HG03175 (cell line): Measurements from ENCODE around the gene SRP9.
"Not testable (repeated sequence)": the region's sequence is repeated elsewhere in the genome, so short reads cannot be mapped to it uniquely, and the experiment has no call there.

Source experiments
- ATAC-seq: cut with Tn5 transposase; IDR thresholded peaks from one replicate; pipeline ENCODE4 v1.9.1; 2021; ENCODE audit warnings: mild to moderate bottlenecking, moderate library complexity; ENCODE audit not compliant: unreplicated experiment

Gene SRP9

DNA sequence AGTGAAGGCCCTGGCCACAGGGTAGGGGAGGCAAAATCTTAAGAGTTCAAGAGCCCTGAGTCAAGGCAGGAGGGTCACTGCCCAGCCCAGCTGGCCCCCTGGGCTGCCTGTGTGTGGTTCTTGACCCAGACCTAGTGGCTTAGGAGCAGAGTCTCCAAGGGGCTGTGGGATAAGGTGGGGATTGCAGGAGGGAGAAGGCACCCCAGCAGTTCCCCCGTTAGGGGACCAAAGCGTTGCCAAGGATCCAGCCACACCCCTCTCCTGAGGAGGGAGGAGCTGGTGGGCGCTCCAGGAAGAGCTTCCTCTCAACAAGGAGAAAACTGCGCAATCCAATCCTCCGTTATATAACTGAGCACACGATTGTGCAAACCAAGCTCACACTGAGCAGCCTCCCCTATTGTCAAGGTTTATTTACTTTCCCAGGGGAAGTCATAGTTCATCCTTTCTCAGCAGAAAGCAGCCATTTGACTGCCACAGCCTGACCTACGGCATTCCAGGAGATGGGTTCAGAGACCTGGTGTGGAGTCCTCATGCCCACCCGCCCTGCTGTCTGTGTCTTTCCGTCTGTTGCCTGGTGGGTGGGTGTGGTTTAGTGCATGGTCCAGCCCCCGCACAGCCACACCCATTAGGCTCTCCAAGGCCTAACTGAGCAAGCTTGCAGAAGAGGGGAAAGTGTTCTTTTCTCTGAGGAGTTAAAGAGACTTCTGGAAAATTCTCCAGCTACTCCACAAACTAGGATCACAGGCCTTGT lies 35.8 kb downstream of the SRP9 start:
- no peak for ATAC-seq

DNA sequence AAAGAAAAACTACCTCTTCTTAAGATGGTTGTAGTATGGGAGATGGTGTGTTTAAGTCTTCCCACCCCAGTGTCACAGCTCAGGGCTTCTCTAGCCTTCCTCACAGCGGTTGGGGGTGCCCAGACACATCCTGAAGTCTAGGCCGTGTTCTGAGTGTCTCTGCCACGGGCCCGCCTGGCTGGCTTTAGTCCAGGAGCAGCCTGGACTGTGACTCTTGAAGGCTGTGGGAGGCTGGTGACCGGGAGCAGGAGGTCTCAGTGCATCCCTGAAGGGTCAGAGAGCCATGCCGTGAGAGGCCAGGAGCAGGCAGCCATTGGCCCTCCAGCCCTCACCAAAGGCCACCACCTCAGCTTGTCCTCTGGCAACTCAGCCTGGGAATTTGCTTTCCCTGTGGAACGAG lies 36.8 kb downstream of the SRP9 start:
- ATAC-seq: no peak

DNA sequence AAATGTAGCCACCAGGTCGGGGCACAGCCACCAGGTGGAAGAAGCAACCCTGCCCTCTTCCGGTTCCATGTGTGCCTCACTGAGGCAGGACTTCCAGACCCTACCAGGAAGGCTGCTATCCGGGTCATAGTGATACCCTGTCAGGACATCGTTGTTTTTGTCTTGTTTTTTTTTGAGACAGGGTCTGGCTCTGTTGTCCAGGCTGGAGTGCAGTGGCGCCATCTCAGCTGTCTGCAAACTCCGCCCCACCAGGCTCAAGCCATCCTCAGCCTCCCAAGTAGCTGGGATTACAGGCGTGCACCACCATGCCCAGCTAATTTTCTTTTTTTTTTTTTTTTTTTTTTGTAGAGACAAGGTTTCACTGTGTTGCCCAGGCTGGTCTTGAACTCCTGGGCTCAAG lies 37.5 kb downstream of the SRP9 start:
- ATAC-seq: not testable (repeated sequence)

DNA sequence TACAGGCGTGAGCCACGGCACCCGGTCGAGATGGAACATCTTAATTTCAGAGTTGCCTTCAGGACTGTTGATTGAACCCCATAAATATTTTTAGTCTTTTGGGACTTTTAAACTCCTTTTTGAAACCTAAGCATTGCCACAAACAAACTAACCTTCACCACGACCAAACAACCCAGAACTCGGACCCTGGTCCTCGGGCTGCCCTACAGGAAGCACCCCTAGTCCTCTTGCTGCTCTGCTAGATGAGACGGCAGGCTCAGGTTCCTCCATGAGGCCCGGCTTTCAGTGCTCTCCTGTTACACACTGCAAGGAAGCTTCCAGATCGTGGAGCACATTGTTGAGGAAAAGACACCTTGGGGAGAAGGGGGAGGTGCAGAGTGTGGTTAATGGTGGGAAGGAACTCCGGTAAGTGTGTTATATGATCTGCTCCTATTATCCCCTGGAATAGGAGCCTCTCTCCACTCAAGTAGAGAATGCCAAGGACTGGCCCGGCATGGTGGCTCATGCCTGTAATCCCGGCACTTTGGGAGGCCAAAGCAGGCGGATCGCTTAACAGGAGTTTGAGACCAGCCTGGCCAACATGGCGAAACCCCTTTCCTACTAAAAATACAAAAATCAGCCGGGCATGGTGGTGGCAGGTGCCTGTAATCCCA lies 38.0 kb downstream of the SRP9 start:
- no peak for ATAC-seq

DNA sequence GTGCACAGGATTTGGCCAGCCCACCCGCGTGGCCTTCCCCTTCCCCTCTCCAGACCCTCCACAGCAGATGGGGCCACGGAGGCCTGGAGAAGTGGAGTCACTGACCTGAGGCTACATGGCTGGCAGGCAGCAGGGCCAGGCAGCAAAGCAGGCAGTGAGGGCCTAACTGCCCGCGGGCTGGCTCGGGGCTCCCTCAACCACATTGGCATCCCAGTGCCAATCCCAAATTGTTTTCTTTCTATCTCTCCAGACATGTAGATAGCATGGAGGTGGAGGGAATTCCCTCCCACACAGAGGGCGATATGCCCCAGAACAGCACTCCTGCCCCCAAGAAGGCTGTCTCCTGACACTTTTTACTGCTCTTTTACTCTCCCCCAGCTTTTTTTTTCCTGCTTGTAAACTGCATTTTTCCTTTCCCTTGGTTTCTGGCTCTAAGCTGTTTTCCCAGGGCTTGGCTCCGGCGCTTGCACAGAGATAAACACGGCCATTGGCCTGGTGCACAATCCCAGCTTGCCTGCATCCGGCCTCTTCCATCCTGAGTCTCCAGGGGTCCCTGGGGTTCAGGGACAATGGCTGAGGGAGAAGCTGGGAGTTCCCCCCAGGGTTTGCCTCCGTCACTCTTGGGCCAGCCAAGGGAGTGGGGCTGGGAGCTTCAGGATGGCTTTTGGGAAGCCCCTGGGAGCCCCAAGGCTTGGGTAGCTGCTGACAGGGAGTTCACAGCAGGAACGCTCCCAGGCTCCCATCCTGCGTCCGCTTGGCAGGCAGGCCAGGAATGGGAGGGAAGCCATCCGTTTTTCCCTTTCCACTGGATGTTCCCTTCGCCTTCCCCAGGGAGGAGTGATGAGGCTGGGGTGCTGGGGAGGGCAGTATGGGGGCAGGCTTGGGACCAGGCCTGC lies 39.3 kb downstream of the SRP9 start:
- no peak for ATAC-seq

DNA sequence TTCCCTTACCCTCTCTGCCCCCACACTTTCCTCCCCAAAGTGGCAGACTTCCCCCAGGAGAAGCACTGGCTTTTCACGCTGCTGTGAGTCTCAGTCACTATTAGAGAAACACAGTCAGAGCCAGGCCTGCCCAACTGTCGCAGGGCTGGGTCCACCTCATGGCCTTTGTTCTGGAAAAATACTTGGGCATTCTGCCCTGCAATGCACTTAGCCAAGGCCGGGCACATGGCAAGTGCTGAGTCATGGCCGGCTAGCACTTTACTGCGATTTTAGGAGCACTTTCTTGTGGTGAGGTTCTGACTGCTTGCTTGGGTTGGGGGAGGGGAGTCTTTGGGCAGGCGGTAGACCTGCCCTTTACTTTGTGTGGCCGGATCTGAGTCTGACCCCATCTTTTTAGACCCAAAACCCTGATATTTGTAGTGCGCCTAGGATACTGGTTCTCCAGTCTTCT lies 40.0 kb downstream of the SRP9 start:
- ATAC-seq: no peak

DNA sequence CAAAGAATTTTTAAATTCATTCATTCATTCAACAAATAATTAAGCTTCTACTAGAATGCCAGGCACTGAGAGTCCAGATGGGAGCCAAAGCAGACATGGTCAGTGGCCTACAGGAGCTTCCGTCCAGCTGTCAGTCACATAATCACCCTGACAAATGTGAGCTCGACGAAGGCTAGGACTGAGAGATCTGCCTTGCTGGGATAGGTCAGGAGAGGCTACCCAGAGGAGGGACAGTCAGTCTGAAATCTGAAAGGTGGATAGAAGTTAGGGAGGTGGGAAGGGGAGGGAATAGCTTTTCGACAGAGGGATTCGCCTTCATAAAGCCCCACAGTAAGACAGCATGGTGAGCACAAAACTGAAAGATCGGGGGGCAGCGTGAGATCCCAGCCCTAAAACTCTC lies 40.6 kb downstream of the SRP9 start:
- no peak for ATAC-seq

DNA sequence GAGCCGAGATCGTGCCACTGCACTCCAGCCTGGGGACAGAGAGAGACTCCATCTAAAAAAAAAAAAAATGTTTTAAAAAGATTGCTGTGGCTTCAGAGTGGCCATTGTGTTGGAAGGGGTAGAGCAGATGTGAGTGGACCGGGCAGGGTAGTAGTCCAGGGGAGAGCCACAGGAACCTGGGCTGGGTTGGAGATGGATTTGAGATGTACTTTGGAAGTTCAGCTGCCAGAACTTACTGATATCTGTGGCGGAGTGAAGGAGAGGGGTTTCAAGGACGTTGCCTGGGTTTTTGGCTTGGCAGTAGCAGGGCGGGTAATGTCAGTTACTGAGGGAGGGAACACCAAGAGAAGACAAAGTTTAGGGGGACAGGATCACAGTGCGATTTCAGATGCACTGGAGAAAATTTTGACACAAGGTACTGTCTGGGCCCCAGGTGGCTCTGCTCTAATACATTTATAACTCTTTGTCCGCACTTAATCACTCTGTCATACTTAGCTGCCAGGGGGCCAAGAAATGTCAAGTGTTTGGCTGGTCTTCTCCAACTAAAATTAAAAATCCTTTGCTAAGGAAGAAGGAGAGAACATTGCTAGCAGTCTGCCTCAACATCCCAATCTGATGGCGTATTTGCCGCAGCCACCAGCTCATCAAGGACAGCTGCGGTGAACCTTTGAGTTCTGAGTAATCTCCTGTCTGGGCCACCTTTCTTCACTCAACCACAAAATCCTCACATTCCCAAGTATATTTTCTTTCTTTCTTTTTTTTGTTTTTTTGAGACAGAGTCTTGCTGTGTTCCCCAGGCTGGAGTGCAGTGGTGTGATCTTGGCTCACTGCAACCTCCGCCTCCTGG lies 41.9 kb downstream of the SRP9 start:
- no peak for ATAC-seq

DNA sequence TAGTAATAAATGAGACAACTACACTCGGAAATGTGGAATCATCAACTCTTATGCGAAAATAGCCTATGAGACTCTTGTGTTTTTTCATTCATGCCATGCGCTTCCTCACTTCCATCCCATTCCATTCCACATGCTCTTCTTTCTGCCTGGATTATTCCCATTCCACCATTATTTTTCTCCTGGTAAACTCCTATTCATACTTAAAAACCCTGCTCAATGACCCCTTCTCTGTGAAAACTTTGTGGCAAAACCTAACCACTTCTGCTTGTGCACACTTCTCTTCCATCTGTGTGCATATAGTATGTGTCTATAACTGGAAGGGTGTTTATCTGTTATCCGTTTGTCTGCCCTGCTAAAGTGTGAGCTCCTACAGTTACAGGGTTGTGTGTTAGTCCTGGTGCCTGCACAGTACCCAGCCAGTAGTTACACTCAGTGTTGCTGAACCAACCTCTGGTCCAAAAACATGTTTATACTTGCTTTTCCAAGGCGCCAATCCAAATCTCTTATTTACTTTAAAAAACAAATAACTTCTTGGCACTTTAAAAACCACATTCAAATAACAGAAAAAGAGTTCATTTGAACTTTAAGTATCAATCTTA lies 43.0 kb downstream of the SRP9 start:
- ATAC-seq: no peak

DNA sequence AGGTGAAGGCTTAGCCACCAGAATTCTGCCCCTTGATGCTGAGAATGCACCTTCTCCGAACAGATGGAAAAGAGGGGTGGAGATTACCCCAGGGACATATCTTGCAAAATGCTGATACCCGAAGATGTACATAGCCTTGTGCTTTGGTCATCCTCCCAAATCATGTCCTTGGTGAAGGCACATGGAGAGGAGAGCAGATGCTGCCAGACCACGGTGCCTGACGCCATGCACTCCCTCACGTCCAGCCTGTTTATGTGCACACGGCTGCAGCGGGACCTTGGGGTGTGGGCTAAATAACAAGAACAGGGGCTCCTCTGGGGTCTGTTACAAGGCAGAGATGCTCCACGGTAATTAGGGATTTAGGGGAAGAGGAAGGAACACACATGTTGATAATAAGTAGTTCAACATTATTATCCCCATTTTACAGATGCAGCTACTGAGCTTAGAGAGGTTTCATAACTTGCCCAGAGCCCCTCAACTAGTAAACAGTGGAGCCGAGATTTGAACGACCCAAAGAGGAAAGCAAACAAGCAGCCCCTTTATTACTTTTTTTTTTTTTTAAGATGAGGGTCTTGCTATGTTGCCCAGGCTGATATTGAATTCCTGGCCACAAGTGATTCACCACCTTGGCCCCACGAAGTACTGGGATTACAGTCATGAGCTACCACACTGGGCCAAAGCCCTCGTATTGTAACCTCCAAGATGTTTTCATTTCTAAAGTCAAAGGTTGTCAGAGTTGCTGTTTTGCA lies 45.2 kb downstream of the SRP9 start:
- ATAC-seq: no peak

DNA sequence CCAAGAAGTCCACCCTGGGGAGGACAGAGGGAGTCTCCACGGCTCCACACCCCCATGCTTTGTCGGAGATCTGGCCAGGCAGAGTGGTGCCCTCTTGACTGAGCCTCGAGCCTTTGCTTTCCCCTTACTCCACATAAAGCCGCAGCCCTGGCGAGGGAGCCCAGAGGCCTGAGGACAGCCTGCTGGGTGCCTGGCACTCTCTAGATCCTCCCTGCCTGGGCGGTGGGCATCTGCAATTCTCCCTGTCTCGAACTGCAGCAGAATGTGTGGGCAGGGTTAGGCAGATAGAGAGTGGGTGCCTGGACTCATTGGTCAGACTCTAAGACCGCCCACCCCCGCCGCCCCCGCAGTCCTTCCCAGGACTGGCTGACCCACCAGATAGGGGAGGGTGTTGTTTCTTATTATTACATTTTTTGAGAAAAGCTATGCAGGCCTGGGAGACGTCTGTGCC lies 46.2 kb downstream of the SRP9 start:
- no peak for ATAC-seq

DNA sequence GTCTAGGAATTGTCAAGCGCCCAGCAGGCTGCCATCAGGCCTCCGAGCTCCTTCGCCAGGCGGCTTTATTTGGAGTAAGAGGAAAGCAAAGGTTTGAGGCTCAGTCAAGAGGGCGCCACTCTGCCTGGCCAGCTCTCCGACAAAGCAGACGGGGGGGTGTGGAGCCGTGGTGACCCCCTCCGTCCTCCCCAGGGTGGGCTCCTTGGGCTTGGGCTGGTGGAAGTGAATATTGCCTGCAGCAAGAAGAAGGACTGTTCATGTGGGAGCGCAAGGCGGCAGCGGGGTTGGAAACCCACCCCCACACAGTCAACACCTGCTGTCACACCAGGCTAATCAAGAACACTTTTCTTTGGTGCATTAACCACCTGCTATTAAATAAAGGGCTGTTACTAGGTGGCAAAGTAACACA lies 46.9 kb downstream of the SRP9 start:
- no peak for ATAC-seq

DNA sequence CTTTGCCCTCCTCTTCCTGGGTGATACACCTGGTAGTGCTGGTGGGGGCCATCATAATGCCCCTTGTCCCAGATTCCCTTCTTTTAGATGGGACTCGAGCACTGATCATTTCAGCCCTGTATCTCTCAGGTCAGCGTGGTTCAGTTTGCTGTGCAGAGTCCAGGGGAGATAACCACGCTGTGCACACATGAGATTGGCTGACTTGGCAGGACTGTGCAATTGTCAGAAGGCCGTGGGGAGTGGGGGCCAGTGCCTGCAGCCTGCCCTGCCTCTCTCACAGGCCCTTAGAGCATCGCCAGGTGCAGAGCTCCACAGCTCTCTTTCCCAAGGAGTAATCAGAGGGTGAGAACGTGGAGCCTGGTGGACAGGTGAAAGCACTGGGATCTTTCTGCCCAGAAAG lies 47.5 kb downstream of the SRP9 start:
- ATAC-seq: no peak

DNA sequence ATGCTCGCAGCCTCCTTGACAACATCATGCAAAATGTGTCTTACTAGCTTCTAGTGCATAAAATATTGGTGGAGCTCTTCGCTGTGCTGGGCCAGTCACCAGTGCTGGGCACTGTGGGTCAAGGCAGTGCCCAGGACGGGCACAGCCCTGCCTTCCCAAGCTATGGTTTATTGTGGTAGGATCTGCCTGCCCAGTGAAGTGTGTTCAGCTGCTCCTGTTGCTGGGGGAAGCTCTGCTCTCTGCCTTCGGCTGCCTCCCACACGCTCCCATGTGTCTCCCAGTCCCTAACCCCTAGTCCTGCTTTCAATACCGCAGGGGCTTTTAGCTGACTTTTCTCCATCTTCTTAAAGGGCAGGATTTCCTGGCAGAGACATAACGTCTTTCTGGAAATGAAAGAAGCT lies 48.0 kb downstream of the SRP9 start:
- ATAC-seq: no peak

DNA sequence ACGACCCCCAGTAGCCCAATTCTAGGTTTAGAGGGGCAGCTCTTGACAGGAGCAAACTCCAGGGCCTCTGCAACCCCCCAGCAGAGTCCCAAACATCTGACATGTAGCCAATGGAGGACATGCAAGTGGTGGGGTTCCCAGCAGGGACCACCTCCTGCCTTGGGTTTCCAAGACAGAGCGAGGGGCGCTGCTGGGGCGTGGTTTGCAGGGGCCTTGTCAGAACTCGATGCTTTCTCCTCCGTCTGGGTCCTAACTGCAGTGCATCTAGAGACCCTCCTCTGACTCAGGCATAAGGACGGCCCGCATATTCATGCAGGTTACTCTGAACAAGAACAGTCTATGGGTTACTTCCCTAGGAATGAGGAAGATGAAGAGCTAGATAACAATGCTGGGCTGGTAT lies 49.5 kb downstream of the SRP9 start:
- no peak for ATAC-seq

DNA sequence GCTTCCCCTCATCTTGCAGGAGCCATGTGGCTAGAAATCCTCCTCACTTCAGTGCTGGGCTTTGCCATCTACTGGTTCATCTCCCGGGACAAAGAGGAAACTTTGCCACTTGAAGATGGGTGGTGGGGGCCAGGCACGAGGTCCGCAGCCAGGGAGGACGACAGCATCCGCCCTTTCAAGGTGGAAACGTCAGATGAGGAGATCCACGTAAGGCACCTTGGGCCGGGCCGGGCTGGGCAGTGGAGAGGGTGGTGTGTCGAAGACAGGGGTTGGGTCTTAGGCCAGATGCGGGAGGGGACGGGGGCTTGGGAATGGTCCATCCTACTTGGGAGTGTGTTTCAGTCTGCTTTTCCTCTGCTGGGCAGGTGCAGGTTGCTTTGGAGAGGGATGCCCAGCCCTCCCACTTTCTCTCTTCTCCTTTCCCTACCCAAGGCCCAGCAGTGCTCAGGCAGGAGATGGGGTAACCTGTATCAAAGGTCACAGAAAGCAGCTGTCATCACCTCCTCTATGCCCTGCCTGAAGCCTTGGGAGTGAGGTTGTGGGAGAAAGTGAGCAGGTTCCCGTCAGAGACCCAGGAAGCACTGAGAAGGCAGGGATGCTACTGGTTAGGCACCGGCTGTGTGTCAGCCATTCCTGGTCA lies 51.2 kb downstream of the SRP9 start:
- ATAC-seq: no peak

DNA sequence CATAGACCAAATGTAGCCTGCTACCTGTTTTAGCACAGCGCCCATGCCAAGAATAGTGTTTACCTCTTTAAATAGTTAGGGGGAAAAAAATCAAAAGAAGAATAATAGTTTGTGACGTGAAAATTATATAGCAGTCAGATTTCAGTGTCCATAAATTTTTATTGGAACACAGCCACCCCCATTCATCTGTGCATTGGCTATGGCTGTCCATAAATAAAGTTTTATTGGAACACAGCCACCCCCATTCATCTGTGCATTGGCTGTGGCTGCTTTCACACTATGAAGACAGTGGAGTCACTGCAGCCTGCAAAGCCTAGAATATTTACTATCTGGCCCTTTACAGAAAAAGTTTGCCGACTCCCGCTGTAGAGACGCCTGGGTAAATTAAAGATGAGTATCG lies 53.2 kb downstream of the SRP9 start:
- ATAC-seq: no peak

DNA sequence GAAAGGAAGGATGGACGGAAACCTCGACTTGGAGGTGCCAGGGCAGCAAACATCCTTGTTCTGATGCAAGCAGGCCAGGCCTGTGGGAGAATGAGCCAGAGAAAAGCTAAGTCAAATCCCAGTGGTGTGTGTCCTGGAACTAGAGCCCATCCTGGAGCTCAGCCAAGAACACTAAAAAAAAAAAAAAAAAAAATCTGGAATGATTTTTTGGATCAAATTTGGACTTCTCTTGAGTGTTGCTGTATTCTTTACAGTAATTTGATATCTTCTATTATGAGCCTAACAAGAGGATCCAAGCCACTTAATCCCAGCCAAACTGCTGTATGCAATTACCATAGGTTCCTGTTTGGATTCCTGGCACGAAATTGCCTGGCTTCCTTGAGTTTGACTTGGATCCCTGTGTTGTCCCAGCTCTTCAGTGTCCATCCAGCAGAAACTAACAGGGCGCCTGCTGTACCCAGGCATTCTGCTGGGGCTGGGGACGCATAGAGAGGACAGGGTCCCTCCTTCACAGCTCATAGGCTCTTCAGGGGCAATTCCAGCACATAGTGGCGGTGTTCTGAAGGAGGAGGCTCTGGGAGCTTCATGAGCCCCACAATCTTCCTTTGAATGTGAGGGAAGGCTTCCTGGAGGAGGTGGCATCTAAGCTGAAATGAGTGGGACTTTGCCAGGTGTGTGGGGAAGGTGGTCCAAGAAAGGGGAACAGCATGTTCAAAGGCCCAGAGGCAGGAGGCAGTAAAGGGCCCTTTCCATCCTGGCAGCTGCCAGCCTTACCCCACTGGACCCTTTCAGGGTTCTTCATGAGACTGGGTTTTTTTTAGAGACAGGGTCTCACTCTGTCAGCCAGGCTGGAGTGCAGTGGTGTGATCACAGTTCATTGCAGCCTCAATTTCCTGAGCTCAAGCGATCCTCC lies 57.0 kb downstream of the SRP9 start:
- no peak for ATAC-seq
